GM12878 (cell line): Measurements from ENCODE around the gene UBE3D.

Experiments used
- BMI1 ChIP-seq: fragments of 450-650 bp; IDR thresholded peaks from 2 replicates; pipeline ENCODE4 v1.6.1; 2016; ENCODE audit warnings: mild to moderate bottlenecking, moderate library complexity, borderline replicate concordance
- FOXM1 ChIP-seq: IDR thresholded peaks from 2 replicates; pipeline ENCODE4 v1.6.1; 2012; ENCODE audit warnings: low read depth, mild to moderate bottlenecking, inconsistent platforms, low read length, moderate library complexity
- NFYA ChIP-seq: IDR thresholded peaks from 2 replicates; pipeline ENCODE4 v1.6.1; 2011; ENCODE audit warnings: low read depth, mild to moderate bottlenecking, low read length, improper control_type of control experiment, borderline replicate concordance
- POLR2A ChIP-seq: IDR thresholded peaks from 2 replicates; pipeline ENCODE4 v1.6.1; 2011; ENCODE audit warnings: low read depth, mild to moderate bottlenecking, low read length
- POU2F2 ChIP-seq: IDR thresholded peaks from 3 replicates; pipeline ENCODE4 v1.6.1; 2011; ENCODE audit warnings: low read depth, mild to moderate bottlenecking, low read length, borderline replicate concordance
- RUNX3 ChIP-seq: IDR thresholded peaks from 2 replicates; pipeline ENCODE4 v1.6.1; 2012; ENCODE audit warnings: low read length, inconsistent platforms
- USF2 ChIP-seq: IDR thresholded peaks from 2 replicates; pipeline ENCODE4 v1.6.1; 2011; ENCODE audit warnings: low read depth, low read length, improper control_type of control experiment, borderline replicate concordance

DNA sequence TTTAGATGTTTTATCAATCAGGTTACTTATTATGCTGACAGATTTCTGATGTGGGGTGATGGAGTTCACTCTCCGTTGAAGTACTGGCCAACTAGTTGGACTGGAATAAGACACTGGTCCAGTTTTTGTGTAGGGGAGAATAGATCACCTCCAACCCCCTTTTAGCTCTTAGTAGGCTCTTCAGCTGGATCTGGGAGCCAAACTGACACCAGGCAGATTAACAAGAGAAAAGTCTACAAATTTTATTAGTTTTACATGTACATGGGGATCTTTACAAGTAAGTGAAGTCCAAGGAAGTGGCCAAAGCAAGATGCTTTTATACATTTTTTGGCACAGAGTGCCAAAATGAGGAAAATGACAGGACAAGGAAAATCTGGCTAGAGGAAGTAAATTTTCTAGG is 107.1 kb downstream of the UBE3D start:
- TF ChIP-seq POLR2A (no peak), POU2F2 (no peak), NFYA (no peak), RUNX3 (no peak), BMI1 (no peak), FOXM1 (no peak), USF2 (no peak)
